Measurements from ENCODE around the gene UBB.

DNA sequence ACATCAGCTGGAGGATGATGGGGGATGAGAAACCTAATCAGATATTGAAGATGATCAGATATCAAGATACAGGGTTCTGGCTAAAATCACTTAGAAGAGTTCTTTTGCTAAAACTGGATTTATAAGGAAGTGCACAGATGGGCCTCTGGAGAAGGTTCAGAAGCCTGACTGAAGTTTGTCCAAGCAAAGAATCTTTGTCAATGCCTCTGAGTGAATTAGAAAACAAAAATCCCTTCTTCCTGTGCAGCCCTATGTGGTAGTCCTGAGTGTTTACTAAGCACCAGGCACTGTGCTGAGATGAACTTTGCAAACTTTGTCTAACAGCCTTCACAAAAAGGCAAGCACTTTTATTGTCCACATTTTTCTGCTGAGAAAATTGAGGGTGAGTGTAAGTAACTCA is 16.3 kb upstream of the UBB start:
- TF ChIP-seq, protein P1, sequence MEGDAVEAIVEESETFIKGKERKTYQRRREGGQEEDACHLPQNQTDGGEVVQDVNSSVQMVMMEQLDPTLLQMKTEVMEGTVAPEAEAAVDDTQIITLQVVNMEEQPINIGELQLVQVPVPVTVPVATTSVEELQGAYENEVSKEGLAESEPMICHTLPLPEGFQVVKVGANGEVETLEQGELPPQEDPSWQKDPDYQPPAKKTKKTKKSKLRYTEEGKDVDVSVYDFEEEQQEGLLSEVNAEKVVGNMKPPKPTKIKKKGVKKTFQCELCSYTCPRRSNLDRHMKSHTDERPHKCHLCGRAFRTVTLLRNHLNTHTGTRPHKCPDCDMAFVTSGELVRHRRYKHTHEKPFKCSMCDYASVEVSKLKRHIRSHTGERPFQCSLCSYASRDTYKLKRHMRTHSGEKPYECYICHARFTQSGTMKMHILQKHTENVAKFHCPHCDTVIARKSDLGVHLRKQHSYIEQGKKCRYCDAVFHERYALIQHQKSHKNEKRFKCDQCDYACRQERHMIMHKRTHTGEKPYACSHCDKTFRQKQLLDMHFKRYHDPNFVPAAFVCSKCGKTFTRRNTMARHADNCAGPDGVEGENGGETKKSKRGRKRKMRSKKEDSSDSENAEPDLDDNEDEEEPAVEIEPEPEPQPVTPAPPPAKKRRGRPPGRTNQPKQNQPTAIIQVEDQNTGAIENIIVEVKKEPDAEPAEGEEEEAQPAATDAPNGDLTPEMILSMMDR (IDR thresholded peaks at IDR 0.05; ENCODE audit: low read length), result no peak
- TF ChIP-seq EZH2 (optimal IDR thresholded peaks at IDR 0.05; ENCODE audit: low read depth, low read length) (no peak), EZH2phosphoT487 (IDR thresholded peaks at IDR 0.05; ENCODE audit: low read length) (no peak)
